ENCODE measurements around the gene PIWIL1.

DNA sequence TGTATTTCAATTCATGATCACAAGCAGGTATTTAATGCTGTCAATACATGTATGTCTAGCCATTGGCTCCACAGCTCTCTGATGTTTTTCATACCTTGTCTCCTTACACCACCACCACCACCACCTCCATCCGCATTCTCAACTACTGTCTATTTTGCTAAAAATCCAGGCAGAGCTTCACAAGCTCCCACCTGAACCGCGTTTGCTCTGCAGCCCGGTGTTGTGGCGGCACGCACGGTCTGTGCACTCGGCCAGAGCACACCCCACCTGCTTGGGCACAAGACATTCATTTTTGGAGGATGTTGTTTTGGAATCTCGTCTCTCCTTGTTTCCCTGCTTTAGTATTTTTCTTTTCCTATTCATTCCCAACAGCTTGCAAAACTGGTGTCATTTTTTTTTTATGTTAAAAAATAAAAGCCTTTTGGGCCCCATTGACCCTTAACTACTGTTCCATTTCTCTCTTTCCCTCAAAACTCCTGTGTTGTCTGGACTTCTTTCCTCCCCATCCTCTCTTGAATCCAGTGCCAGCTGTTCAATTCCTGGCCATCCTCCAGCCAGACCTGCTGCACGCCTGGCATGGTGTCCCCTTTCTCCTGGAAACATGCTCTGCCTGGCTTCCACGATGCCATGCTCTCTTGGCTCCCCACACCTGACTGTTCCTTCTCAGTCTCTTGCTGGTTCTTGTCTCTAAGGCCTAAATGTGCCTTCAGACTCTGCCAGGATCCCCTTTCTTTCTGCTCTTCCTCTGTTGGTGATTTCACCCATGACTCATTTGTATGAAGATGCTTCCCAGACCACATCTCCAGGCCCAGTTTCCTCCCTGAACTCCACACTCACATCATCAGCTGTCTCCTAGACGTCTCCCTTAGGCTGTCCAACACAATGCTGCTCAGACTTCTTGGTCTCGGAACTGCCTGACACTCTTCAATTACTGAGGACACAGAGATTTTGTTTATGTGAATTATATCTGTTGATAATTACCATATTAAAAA lies 37.9 kb downstream of the PIWIL1 start:
- TF ChIP-seq, protein P1, sequence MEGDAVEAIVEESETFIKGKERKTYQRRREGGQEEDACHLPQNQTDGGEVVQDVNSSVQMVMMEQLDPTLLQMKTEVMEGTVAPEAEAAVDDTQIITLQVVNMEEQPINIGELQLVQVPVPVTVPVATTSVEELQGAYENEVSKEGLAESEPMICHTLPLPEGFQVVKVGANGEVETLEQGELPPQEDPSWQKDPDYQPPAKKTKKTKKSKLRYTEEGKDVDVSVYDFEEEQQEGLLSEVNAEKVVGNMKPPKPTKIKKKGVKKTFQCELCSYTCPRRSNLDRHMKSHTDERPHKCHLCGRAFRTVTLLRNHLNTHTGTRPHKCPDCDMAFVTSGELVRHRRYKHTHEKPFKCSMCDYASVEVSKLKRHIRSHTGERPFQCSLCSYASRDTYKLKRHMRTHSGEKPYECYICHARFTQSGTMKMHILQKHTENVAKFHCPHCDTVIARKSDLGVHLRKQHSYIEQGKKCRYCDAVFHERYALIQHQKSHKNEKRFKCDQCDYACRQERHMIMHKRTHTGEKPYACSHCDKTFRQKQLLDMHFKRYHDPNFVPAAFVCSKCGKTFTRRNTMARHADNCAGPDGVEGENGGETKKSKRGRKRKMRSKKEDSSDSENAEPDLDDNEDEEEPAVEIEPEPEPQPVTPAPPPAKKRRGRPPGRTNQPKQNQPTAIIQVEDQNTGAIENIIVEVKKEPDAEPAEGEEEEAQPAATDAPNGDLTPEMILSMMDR (conservative IDR thresholded peaks at IDR 0.05): no peak
- TF ChIP-seq EZH2 (IDR thresholded peaks at IDR 0.05; ENCODE audit: low read depth): no peak
